ENCODE data around the gene RAP2A.

Gene RAP2A

GRCh38 chr13:97454699-97455098 lies 20.7 kb downstream of the RAP2A start:
- Mint-ChIP-seq H3K4me1 (ENCODE audit: low read depth) (peaks cover 25% of the 10 kb centered on the region), H3K9me3 (peaks cover 20% of the 10 kb centered on the region), H3K36me3 (ENCODE audit: low read depth) (peaks cover 41% of the 10 kb centered on the region), H3K4me3 (no peak overlapping the region), H3K27ac (no peak overlapping the region), H3K27me3 (no peaks in the 10 kb centered on the region)

- Mint-ChIP-seq H3K36me3 (ENCODE audit: low read depth) (peaks cover 40% of the 10 kb centered on the region), H3K27me3 (no peaks in the 10 kb centered on the region), H3K9me3 (peaks cover 20% of the 10 kb centered on the region), H3K27ac (no peak overlapping the region), H3K4me3 (no peak overlapping the region), H3K4me1 (ENCODE audit: low read depth) (peaks cover 38% of the 10 kb centered on the region)
Observed at GRCh38 chr13:97456047-97456446, 22.1 kb downstream of the RAP2A start.

- Mint-ChIP-seq H3K9me3 (peaks cover 12% of the 10 kb centered on the region), H3K27ac (no peak overlapping the region), H3K4me1 (ENCODE audit: low read depth) (peaks cover 42% of the 10 kb centered on the region), H3K4me3 (peak overlapping the region; percentile 7), H3K36me3 (ENCODE audit: low read depth) (peaks cover 21% of the 10 kb centered on the region), H3K27me3 (no peaks in the 10 kb centered on the region)
Observed at GRCh38 chr13:97459215-97459777, 25.3 kb downstream of the RAP2A start.

DNA sequence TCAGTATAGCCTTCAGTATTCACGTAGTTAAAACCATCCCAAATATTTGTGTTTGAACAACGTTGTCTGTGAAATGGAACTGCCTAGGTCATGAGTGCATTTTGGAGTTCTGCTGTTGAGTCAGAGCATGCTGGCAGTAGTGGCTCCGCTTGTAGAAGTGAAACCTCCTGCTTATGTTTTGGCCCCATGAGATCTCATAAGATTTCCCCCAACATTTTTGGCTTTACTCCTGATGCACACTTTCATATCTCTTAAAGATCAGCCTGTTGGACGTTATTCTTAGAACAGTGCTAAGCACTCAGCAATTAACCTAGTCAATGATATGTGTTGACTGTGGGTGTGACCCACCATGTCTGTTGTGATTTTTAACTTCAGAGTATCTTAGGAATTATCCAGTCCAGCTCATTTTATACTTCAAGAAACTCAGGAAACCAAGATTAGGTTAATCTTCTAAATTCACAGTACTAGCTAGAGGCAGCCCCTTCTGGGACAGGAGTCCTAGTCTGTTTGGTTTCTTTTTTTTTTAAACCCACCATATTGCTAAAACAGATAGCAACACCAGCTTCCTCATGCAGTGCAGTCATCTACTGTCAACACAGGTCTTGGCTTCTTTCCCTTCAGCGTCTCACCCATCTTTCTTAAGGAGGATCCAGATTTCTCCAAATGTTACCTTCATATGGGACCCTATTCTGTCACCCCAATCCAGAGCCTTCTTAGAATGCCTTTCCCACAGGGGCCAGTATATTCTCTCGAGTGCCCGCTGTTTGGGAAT lies 26.2 kb downstream of the RAP2A start:
- Mint-ChIP-seq H3K4me1 (ENCODE audit: low read depth) (peaks cover 37% of the 10 kb centered on the region), H3K9me3 (peaks cover 7% of the 10 kb centered on the region), H3K36me3 (ENCODE audit: low read depth) (peaks cover 25% of the 10 kb centered on the region), H3K27me3 (no peaks in the 10 kb centered on the region), H3K27ac (peak overlapping the region; percentile 0), H3K4me3 (no peak overlapping the region)

DNA sequence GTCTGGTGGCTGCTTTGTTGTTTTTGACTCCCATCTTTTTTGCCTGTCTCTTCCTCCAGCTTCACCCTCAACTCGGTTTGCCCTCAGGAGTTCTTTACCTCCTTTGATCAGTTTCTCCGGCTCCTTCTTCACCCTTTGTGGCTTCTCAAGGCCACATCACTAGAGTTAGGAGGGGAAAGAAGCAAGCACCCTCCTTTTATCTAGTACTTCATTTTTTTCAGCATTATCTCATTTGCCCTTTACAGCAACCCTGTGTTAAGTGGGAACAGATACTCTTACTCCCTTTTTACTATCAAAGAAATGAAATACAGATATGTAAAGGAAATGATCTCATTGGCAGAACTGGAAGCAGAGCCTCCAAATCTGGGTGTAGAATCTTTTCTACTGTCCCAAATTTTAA lies 26.9 kb downstream of the RAP2A start:
- peaks cover under 1% of the 10 kb centered on the region for H3K9me3 Mint-ChIP-seq
- H3K4me3 Mint-ChIP-seq: no peak overlapping the region
- no peaks in the 10 kb centered on the region for H3K27me3 Mint-ChIP-seq
- peak overlapping the region; percentile 66 for H3K27ac Mint-ChIP-seq
- peaks cover 24% of the 10 kb centered on the region for H3K36me3 Mint-ChIP-seq (ENCODE audit: low read depth)
- peaks cover 31% of the 10 kb centered on the region for H3K4me1 Mint-ChIP-seq (ENCODE audit: low read depth)

DNA sequence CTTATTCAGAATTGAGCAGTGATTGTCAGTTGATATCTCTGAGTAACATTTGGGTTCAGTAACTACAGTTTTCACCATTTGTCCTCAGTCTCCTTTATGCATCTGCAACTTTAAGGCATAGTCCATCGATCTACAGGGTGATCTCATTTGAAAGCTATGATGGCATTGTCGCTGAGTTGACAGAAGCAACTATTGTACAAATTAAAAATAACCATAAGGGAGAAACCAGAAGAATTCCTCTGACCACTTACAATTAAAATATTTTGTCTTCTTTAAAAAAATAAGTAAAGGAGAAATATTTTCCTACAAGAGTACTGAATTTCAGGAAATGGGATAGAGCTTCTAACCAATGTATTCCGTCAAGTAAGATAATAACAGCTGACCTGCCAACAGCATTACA lies 30.6 kb downstream of the RAP2A start:
- Mint-ChIP-seq H3K9me3 (no peaks in the 10 kb centered on the region), H3K27me3 (no peaks in the 10 kb centered on the region)

GRCh38 chr13:97466722-97467121 lies 32.8 kb downstream of the RAP2A start:
- H3K4me1 Mint-ChIP-seq (ENCODE audit: low read depth): no peaks in the 10 kb centered on the region
- H3K27me3 Mint-ChIP-seq: no peaks in the 10 kb centered on the region
- no peak overlapping the region for H3K4me3 Mint-ChIP-seq
- no peaks in the 10 kb centered on the region for H3K9me3 Mint-ChIP-seq
- H3K27ac Mint-ChIP-seq: no peak overlapping the region
- H3K36me3 Mint-ChIP-seq (ENCODE audit: low read depth): peaks cover 23% of the 10 kb centered on the region

More for the DNA sequence above, 30.6 kb downstream of the RAP2A start:
- peaks cover 19% of the 10 kb centered on the region for H3K4me1 Mint-ChIP-seq (ENCODE audit: low read depth)
- peaks cover 23% of the 10 kb centered on the region for H3K36me3 Mint-ChIP-seq (ENCODE audit: low read depth)
- no peak overlapping the region for H3K4me3 Mint-ChIP-seq
- H3K27ac Mint-ChIP-seq: no peak overlapping the region

DNA sequence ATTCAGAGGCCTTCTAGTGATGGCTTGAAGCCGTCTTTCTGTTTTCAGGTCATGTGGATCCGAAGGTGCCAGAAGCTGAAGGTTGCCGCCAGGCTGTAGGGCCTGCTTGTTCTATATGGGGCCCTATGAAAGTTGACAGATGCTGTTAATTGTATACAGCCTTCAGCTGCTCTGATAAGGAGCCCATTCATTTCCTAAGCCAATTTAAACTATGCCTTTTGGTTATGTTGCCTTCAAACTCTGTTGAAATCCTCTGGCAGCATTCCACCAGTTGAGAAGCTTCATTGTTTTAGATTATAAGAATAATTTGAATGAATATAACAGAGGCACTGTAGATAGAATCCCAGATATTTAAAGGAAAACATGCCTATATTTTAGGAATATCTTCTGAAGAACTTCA lies 34.4 kb downstream of the RAP2A start:
- H3K4me3 Mint-ChIP-seq: no peak overlapping the region
- no peaks in the 10 kb centered on the region for H3K9me3 Mint-ChIP-seq
- no peaks in the 10 kb centered on the region for H3K27me3 Mint-ChIP-seq
- H3K4me1 Mint-ChIP-seq (ENCODE audit: low read depth): no peaks in the 10 kb centered on the region
- H3K36me3 Mint-ChIP-seq (ENCODE audit: low read depth): peaks cover 23% of the 10 kb centered on the region
- H3K27ac Mint-ChIP-seq: no peak overlapping the region

- Mint-ChIP-seq H3K36me3 (ENCODE audit: low read depth) (peaks cover 2% of the 10 kb centered on the region), H3K9me3 (no peaks in the 10 kb centered on the region), H3K27me3 (no peaks in the 10 kb centered on the region), H3K4me3 (no peak overlapping the region), H3K27ac (no peak overlapping the region), H3K4me1 (ENCODE audit: low read depth) (no peaks in the 10 kb centered on the region)
Observed at GRCh38 chr13:97471711-97472110, 37.7 kb downstream of the RAP2A start.

GRCh38 chr13:97474349-97474980 lies 40.5 kb downstream of the RAP2A start:
- Mint-ChIP-seq H3K27ac (no peak overlapping the region), H3K4me3 (no peak overlapping the region)

DNA sequence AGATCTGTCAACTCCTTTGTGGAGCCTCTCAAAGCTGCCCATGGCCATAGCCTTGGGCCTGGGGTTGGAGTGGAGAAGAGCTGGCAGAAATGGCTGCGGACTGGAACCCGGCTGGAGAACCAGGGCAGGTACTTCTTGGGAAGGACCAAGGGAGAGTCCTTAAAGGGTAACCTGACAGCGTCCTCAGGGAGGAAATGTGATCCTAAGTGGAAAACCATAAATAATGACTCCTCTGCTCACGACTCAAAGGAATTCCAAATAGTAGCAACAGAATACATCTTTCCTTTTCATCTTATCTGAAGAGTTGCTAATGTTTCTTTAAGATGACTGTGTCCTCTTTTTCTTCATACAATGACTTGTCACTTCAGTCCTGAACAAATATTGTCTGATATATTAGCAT lies 41.0 kb downstream of the RAP2A start:
- no peaks in the 10 kb centered on the region for H3K9me3 Mint-ChIP-seq

More at GRCh38 chr13:97474349-97474980, 40.5 kb downstream of the RAP2A start:
- Mint-ChIP-seq H3K9me3 (no peaks in the 10 kb centered on the region), H3K36me3 (ENCODE audit: low read depth) (no peaks in the 10 kb centered on the region), H3K27me3 (peaks cover 4% of the 10 kb centered on the region), H3K4me1 (ENCODE audit: low read depth) (no peaks in the 10 kb centered on the region)

DNA sequence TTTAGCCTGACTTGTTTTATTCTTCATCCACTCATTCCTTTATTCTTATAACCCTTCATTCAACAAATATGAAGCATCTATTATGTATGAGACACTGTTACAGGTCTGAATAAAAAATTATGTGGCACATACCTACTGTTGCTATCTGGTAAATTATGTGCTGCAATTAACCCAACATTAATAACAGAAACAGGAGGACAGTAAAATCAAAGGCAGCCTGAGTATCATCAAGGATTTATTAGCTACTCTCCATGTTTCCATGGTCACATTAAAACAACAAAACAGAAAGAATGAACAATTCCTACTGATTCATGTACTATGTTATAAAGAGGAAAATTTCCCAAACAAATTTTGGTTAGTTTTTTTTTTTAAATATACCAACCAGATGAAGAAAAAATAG lies 43.9 kb downstream of the RAP2A start:
- Mint-ChIP-seq H3K36me3 (ENCODE audit: low read depth) (no peaks in the 10 kb centered on the region), H3K27ac (no peak overlapping the region), H3K27me3 (peaks cover 4% of the 10 kb centered on the region), H3K9me3 (no peaks in the 10 kb centered on the region), H3K4me1 (ENCODE audit: low read depth) (no peaks in the 10 kb centered on the region), H3K4me3 (no peak overlapping the region)

More for the DNA sequence above, 41.0 kb downstream of the RAP2A start:
- peaks cover 4% of the 10 kb centered on the region for H3K27me3 Mint-ChIP-seq
- no peaks in the 10 kb centered on the region for H3K36me3 Mint-ChIP-seq (ENCODE audit: low read depth)
- H3K27ac Mint-ChIP-seq: no peak overlapping the region
- H3K4me1 Mint-ChIP-seq (ENCODE audit: low read depth): no peaks in the 10 kb centered on the region
- no peak overlapping the region for H3K4me3 Mint-ChIP-seq

- Mint-ChIP-seq H3K27ac (no peak overlapping the region), H3K27me3 (peaks cover 4% of the 10 kb centered on the region), H3K9me3 (no peaks in the 10 kb centered on the region), H3K36me3 (ENCODE audit: low read depth) (no peaks in the 10 kb centered on the region), H3K4me1 (ENCODE audit: low read depth) (no peaks in the 10 kb centered on the region), H3K4me3 (no peak overlapping the region)
Observed at GRCh38 chr13:97478247-97478646, 44.3 kb downstream of the RAP2A start.

GRCh38 chr13:97483465-97483864 lies 49.5 kb downstream of the RAP2A start:
- Mint-ChIP-seq H3K27ac (no peak overlapping the region), H3K36me3 (ENCODE audit: low read depth) (no peaks in the 10 kb centered on the region), H3K9me3 (no peaks in the 10 kb centered on the region), H3K4me3 (no peak overlapping the region), H3K4me1 (ENCODE audit: low read depth) (no peaks in the 10 kb centered on the region), H3K27me3 (peaks cover 6% of the 10 kb centered on the region)

DNA sequence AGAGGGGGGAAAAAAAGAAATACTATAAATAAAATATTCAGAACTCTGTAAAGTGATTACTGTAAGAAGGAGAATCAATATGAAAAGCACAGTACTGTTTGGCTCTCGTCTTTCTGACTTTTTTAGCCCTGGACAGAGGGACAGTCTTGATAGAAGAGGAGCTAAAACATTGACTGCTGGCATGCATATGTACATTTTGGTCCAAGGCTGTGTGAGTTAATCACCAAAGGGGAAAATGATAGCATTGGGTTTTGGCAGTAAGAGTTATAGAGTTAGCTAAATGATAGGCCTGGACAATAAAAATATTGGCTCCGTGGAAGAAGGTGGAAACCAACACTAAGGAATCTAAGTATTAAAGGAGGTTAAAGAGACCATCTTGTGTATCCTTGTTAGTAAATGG lies 50.3 kb downstream of the RAP2A start:
- Mint-ChIP-seq H3K36me3 (ENCODE audit: low read depth) (no peaks in the 10 kb centered on the region), H3K27me3 (peaks cover 6% of the 10 kb centered on the region), H3K27ac (no peak overlapping the region), H3K4me1 (ENCODE audit: low read depth) (no peaks in the 10 kb centered on the region), H3K9me3 (no peaks in the 10 kb centered on the region), H3K4me3 (no peak overlapping the region)
